RWPE2 (cell line): ENCODE data around the gene NHLH2.
A peak's percentile ranks its signal among the peaks of the same experiment; 100 is the strongest.

Source experiments
- ATAC-seq: fragments of 200-7000 bp; cut with Tn5 transposase; 3 replicates; pipeline ENCODE4 v1.9.1; 2021; ENCODE audit warnings: low read depth
- DNase-seq: peaks from one replicate; pipeline ENCODE4 v3.0.0-alpha.2; 2020; ENCODE audit warnings: low spot score
- H3K27ac ChIP-seq: fragments of 450-650 bp; 2 replicates; pipeline ENCODE4 v1.5.1; 2017; ENCODE audit warnings: mild to moderate bottlenecking; ENCODE audit not compliant: poor library complexity, severe bottlenecking
- H3K27me3 ChIP-seq: fragments of 250-450 bp; sonication (Bioruptor Pico); 2 replicates; pipeline ENCODE4 v1.5.1; 2021; ENCODE audit warnings: mild to moderate bottlenecking, moderate library complexity; ENCODE audit not compliant: insufficient read depth, poor library complexity, severe bottlenecking
- H3K36me3 ChIP-seq: fragments of 250-450 bp; sonication (Bioruptor Pico); 2 replicates; pipeline ENCODE4 v1.5.1; 2020; ENCODE audit warnings: low read depth, mild to moderate bottlenecking, moderate library complexity
- H3K4me1 ChIP-seq: fragments of 250-450 bp; sonication (Bioruptor Pico); 2 replicates; pipeline ENCODE4 v1.5.1; 2021; ENCODE audit warnings: mild to moderate bottlenecking, moderate library complexity; ENCODE audit not compliant: insufficient read depth, poor library complexity, severe bottlenecking
- H3K4me3 ChIP-seq: fragments of 250-450 bp; sonication (Bioruptor Pico); 2 replicates; pipeline ENCODE4 v1.5.1; 2021; ENCODE audit warnings: mild to moderate bottlenecking, moderate library complexity; ENCODE audit not compliant: severe bottlenecking
- H3K9me3 ChIP-seq: fragments of 250-450 bp; sonication (Bioruptor Pico); 2 replicates; pipeline ENCODE4 v1.5.1; 2021; ENCODE audit warnings: mild to moderate bottlenecking, moderate library complexity; ENCODE audit not compliant: severe bottlenecking
- CTCF ChIP-seq: fragments of 450-650 bp; IDR thresholded peaks from one replicate; pipeline ENCODE4 v1.5.1; 2017; ENCODE audit warnings: mild to moderate bottlenecking, moderate library complexity; ENCODE audit not compliant: poor library complexity, severe bottlenecking

Gene NHLH2

GRCh38 chr1:115802416-115802815, 38.5 kb downstream of the NHLH2 start:
- ATAC-seq: no peak
- no peak for DNase-seq
- Histone ChIP-seq H3K4me1 (no peaks in the 10 kb centered on the region), H3K36me3 (no peaks in the 10 kb centered on the region), H3K27ac (no peak overlapping the region), H3K27me3 (no peaks in the 10 kb centered on the region), H3K9me3 (no peaks in the 10 kb centered on the region), H3K4me3 (no peak overlapping the region)
- TF ChIP-seq CTCF: no peak

GRCh38 chr1:115797486-115797885, 43.4 kb downstream of the NHLH2 start:
- no peaks in the 10 kb centered on the region for H3K9me3 ChIP-seq
- ATAC-seq: no peak
- H3K27ac ChIP-seq: no peak overlapping the region
- H3K27me3 ChIP-seq: no peaks in the 10 kb centered on the region
- H3K4me1 ChIP-seq: peaks cover 10% of the 10 kb centered on the region
- H3K4me3 ChIP-seq: no peak overlapping the region
- no peak for DNase-seq
- no peak for TF ChIP-seq CTCF
- no peaks in the 10 kb centered on the region for H3K36me3 ChIP-seq

GRCh38 chr1:115796897-115797296, 44.0 kb downstream of the NHLH2 start:
- no peaks in the 10 kb centered on the region for H3K27me3 ChIP-seq
- no peak for ATAC-seq
- peaks cover 14% of the 10 kb centered on the region for H3K4me1 ChIP-seq
- no peak overlapping the region for H3K27ac ChIP-seq
- no peak overlapping the region for H3K4me3 ChIP-seq
- no peak for DNase-seq
- no peak for TF ChIP-seq CTCF
- no peaks in the 10 kb centered on the region for H3K36me3 ChIP-seq
- H3K9me3 ChIP-seq: no peaks in the 10 kb centered on the region

GRCh38 chr1:115796036-115796435, 44.9 kb downstream of the NHLH2 start:
- no peak for TF ChIP-seq CTCF
- no peak for ATAC-seq
- no peaks in the 10 kb centered on the region for H3K9me3 ChIP-seq
- no peak overlapping the region for H3K27ac ChIP-seq
- H3K4me1 ChIP-seq: peaks cover 23% of the 10 kb centered on the region
- H3K36me3 ChIP-seq: no peaks in the 10 kb centered on the region
- no peak for DNase-seq
- H3K4me3 ChIP-seq: no peak overlapping the region
- no peaks in the 10 kb centered on the region for H3K27me3 ChIP-seq

GRCh38 chr1:115794976-115795639, 45.8 kb downstream of the NHLH2 start:
- Histone ChIP-seq H3K27me3 (no peaks in the 10 kb centered on the region), H3K4me1 (peaks cover 28% of the 10 kb centered on the region), H3K27ac (peak overlapping the region; percentile 45), H3K36me3 (no peaks in the 10 kb centered on the region), H3K9me3 (no peaks in the 10 kb centered on the region), H3K4me3 (no peak overlapping the region)
- DNase-seq (no peak), ATAC-seq (peak; percentile 75; the same call in 2 of the 3 replicates)
- TF ChIP-seq CTCF: no peak
